Activated CD4-positive, alpha-beta memory T cell treated with anti-CD3 and anti-CD28 coated beads for 36 hours (primary cell): ENCODE results near the gene FBXL3. TPM values are rescaled to one million over a fixed set of nuclear protein-coding genes. Genes with fewer than 3 reads are reported as not detected.

Source experiments
- CTCF ChIA-PET: fragments of 350-600 bp; sonication (Branson Sonifier 250); formaldehyde crosslinking; loops from one replicate; lab custom pipeline; 2021; ENCODE audit warnings: antibody characterized with exemption, inconsistent platforms; lab: Charles Lee
- POLR2A ChIA-PET: fragments of 350-600 bp; sonication (Branson Sonifier 250); formaldehyde crosslinking; loops from one replicate; lab custom pipeline; 2021; ENCODE audit warnings: antibody characterized with exemption; lab: Charles Lee
- DNase-seq: peaks from one replicate; pipeline ENCODE4 v3.0.0-alpha.2; 2020
- H3K27ac Mint-ChIP-seq: one replicate; pipeline ENCODE4 v1.8.0; 2021; ENCODE audit warnings: mixed read lengths
- H3K27me3 Mint-ChIP-seq: one replicate; pipeline ENCODE4 v1.8.0; 2021; ENCODE audit warnings: mixed read lengths
- H3K36me3 Mint-ChIP-seq: one replicate; pipeline ENCODE4 v1.8.0; 2021; ENCODE audit warnings: mixed read lengths
- H3K4me1 Mint-ChIP-seq: one replicate; pipeline ENCODE4 v1.8.0; 2021; ENCODE audit warnings: low read depth, mixed read lengths
- H3K4me3 Mint-ChIP-seq: one replicate; pipeline ENCODE4 v1.8.0; 2021; ENCODE audit warnings: mild to moderate bottlenecking, mixed read lengths
- H3K9me3 Mint-ChIP-seq: one replicate; pipeline ENCODE4 v1.8.0; 2021; ENCODE audit warnings: mixed read lengths
- intact Hi-C: fragments of 100-400 bp; cut with micrococcal nuclease; formaldehyde crosslinking; loops from one replicate; pipeline ENCODE4 v1.15.1; 2023
- total RNA-seq, 2 experiments: library from RNA; stranded (reverse); gene quantifications; one replicate each; pipeline ENCODE4 v1.2.3, GENCODE V29; 2021

The FBXL3 gene
- 10 to 100 TPM; 35.6 to 35.7 TPM for total RNA-seq

- ChIA-PET CTCF (interaction anchor here (0.9 to 2.0 kb wide), 3 partner anchors 25 to 299 kb away, joined by 3 to 7 read pairs (median 4); no protein-coding TSS in a partner anchor), POLR2A (interaction anchor here (0.8 to 3.8 kb wide), 8 partner anchors 12 to 302 kb away, joined by 3 to 54 read pairs (median 4); partner anchors contain the start of genes CLN5 and KCTD12)
- peaks cover 41% of the 10 kb centered on the region for H3K4me1 Mint-ChIP-seq
- peaks cover 16% of the 10 kb centered on the region for H3K36me3 Mint-ChIP-seq
- intact Hi-C loops, result loop anchor here (1.0 to 10.0 kb wide), 10 partner anchors 35 to 708 kb away; partner anchors contain the start of genes CLN5 and KCTD12
- H3K4me3 Mint-ChIP-seq, result peak within 1 kb of the TSS; percentile 99
- no peaks in the 10 kb centered on the region for H3K9me3 Mint-ChIP-seq
- H3K27me3 Mint-ChIP-seq, result no peaks in the 10 kb centered on the region
- peak; percentile 89 for DNase-seq
- H3K27ac Mint-ChIP-seq, result peak within 1 kb of the TSS; percentile 96
Observed at GRCh38 chr13:77026861-77027621, at the start of gene FBXL3. Gene FBXL3 (minus strand): TSS chr13:77027159. CDS start chr13:77021860, 5,299 bp downstream.

- H3K9me3 Mint-ChIP-seq, result no peaks in the 10 kb centered on the region
- H3K36me3 Mint-ChIP-seq, result peaks cover 13% of the 10 kb centered on the region
- POLR2A ChIA-PET, result no interaction called here
- H3K27ac Mint-ChIP-seq, result no peak overlapping the region
- CTCF ChIA-PET, result no interaction called here
- peaks cover 2% of the 10 kb centered on the region for H3K4me1 Mint-ChIP-seq
- no peak for DNase-seq
- H3K27me3 Mint-ChIP-seq, result no peaks in the 10 kb centered on the region
- intact Hi-C loops, result no loop called here
- H3K4me3 Mint-ChIP-seq, result no peak overlapping the region
Observed at GRCh38 chr13:77067519-77067918, 40.6 kb upstream of the FBXL3 start.

GRCh38 chr13:77065461-77066147, 38.6 kb upstream of the FBXL3 start:
- CTCF ChIA-PET, result interaction anchor here (0.9 kb wide), 1 partner anchor 413 kb away, joined by 3 read pairs; no protein-coding TSS in a partner anchor
- H3K4me3 Mint-ChIP-seq, result no peak overlapping the region
- H3K4me1 Mint-ChIP-seq, result peaks cover 4% of the 10 kb centered on the region
- no peak for DNase-seq
- H3K27ac Mint-ChIP-seq, result no peak overlapping the region
- intact Hi-C loops, result no loop called here
- H3K27me3 Mint-ChIP-seq, result no peaks in the 10 kb centered on the region
- POLR2A ChIA-PET, result no interaction called here
- no peaks in the 10 kb centered on the region for H3K9me3 Mint-ChIP-seq
- H3K36me3 Mint-ChIP-seq, result peaks cover 20% of the 10 kb centered on the region

GRCh38 chr13:77062097-77062496, 35.1 kb upstream of the FBXL3 start:
- no peak for DNase-seq
- Mint-ChIP-seq H3K27me3 (no peaks in the 10 kb centered on the region), H3K4me3 (no peak overlapping the region), H3K27ac (no peak overlapping the region), H3K36me3 (peaks cover 24% of the 10 kb centered on the region), H3K9me3 (no peaks in the 10 kb centered on the region), H3K4me1 (peaks cover 4% of the 10 kb centered on the region)
- ChIA-PET CTCF (no interaction called here), POLR2A (no interaction called here)
- intact Hi-C loops, result no loop called here

- peaks cover 29% of the 10 kb centered on the region for H3K36me3 Mint-ChIP-seq
- H3K9me3 Mint-ChIP-seq, result no peaks in the 10 kb centered on the region
- no peaks in the 10 kb centered on the region for H3K27me3 Mint-ChIP-seq
Observed at GRCh38 chr13:77061362-77061761, 34.4 kb upstream of the FBXL3 start.

GRCh38 chr13:77056886-77057285, 29.9 kb upstream of the FBXL3 start:
- Mint-ChIP-seq H3K9me3 (no peaks in the 10 kb centered on the region), H3K36me3 (peaks cover 39% of the 10 kb centered on the region), H3K27me3 (no peaks in the 10 kb centered on the region), H3K27ac (no peak overlapping the region), H3K4me1 (no peaks in the 10 kb centered on the region), H3K4me3 (no peak overlapping the region)
- ChIA-PET POLR2A (no interaction called here), CTCF (no interaction called here)
- intact Hi-C loops, result no loop called here
- no peak for DNase-seq

More at GRCh38 chr13:77061362-77061761, 34.4 kb upstream of the FBXL3 start:
- ChIA-PET CTCF (no interaction called here), POLR2A (no interaction called here)
- Mint-ChIP-seq H3K4me1 (peaks cover 4% of the 10 kb centered on the region), H3K27ac (no peak overlapping the region), H3K4me3 (no peak overlapping the region)
- no peak for DNase-seq
- intact Hi-C loops, result no loop called here

GRCh38 chr13:77056382-77056781, 29.4 kb upstream of the FBXL3 start:
- intact Hi-C loops, result no loop called here
- peaks cover 37% of the 10 kb centered on the region for H3K36me3 Mint-ChIP-seq
- H3K4me1 Mint-ChIP-seq, result no peaks in the 10 kb centered on the region
- H3K27ac Mint-ChIP-seq, result no peak overlapping the region
- CTCF ChIA-PET, result no interaction called here
- H3K4me3 Mint-ChIP-seq, result no peak overlapping the region
- no peaks in the 10 kb centered on the region for H3K9me3 Mint-ChIP-seq
- no peaks in the 10 kb centered on the region for H3K27me3 Mint-ChIP-seq
- POLR2A ChIA-PET, result no interaction called here
- DNase-seq, result no peak

- intact Hi-C loops, result no loop called here
- H3K27me3 Mint-ChIP-seq, result no peaks in the 10 kb centered on the region
- H3K27ac Mint-ChIP-seq, result no peak overlapping the region
- peaks cover 43% of the 10 kb centered on the region for H3K36me3 Mint-ChIP-seq
- no peak overlapping the region for H3K4me3 Mint-ChIP-seq
- DNase-seq, result no peak
- no peaks in the 10 kb centered on the region for H3K9me3 Mint-ChIP-seq
- no peaks in the 10 kb centered on the region for H3K4me1 Mint-ChIP-seq
- CTCF ChIA-PET, result interaction anchor here (1.2 kb wide), 1 partner anchor 510 kb away, joined by 3 read pairs; no protein-coding TSS in a partner anchor
- POLR2A ChIA-PET, result no interaction called here
Observed at GRCh38 chr13:77055158-77055557, 28.2 kb upstream of the FBXL3 start.

- Mint-ChIP-seq H3K4me3 (no peak overlapping the region), H3K4me1 (no peaks in the 10 kb centered on the region), H3K36me3 (peaks cover 51% of the 10 kb centered on the region), H3K27ac (no peak overlapping the region), H3K9me3 (no peaks in the 10 kb centered on the region), H3K27me3 (no peaks in the 10 kb centered on the region)
- DNase-seq, result no peak
- CTCF ChIA-PET, result no interaction called here
- intact Hi-C loops, result no loop called here
- POLR2A ChIA-PET, result no interaction called here
Observed at GRCh38 chr13:77053192-77053591, 26.2 kb upstream of the FBXL3 start.

- no peaks in the 10 kb centered on the region for H3K9me3 Mint-ChIP-seq
- ChIA-PET POLR2A (no interaction called here), CTCF (no interaction called here)
- DNase-seq, result no peak
- H3K4me3 Mint-ChIP-seq, result no peak overlapping the region
- intact Hi-C loops, result no loop called here
- H3K4me1 Mint-ChIP-seq, result peaks cover 3% of the 10 kb centered on the region
- no peaks in the 10 kb centered on the region for H3K27me3 Mint-ChIP-seq
- H3K27ac Mint-ChIP-seq, result peak overlapping the region; percentile 26
- peaks cover 38% of the 10 kb centered on the region for H3K36me3 Mint-ChIP-seq
Observed at GRCh38 chr13:77048681-77049080, 21.7 kb upstream of the FBXL3 start.

- Mint-ChIP-seq H3K27me3 (no peaks in the 10 kb centered on the region), H3K4me3 (no peak overlapping the region), H3K27ac (peak overlapping the region; percentile 15), H3K36me3 (peaks cover 37% of the 10 kb centered on the region), H3K4me1 (peaks cover 3% of the 10 kb centered on the region), H3K9me3 (no peaks in the 10 kb centered on the region)
- no peak for DNase-seq
- intact Hi-C loops, result no loop called here
- ChIA-PET CTCF (no interaction called here), POLR2A (no interaction called here)
Observed at GRCh38 chr13:77047649-77048343, 20.8 kb upstream of the FBXL3 start.
